ENCODE data around the gene ZFAND2A. TPM values are rescaled to one million over a fixed set of nuclear protein-coding genes. Genes with fewer than 3 reads are reported as not detected.

The ZFAND2A gene
- total and polyA plus RNA-seq, 2 experiments from 2014 or later, result 15.3 to 29.2 TPM

- Mint-ChIP-seq H3K9me3 (no peaks in the 10 kb centered on the region), H3K4me1 (no peaks in the 10 kb centered on the region; the same call in 2 of the 3 replicates), H3K27ac (no peak overlapping the region), H3K4me3 (no peak overlapping the region), H3K36me3 (ENCODE audit: low read depth) (no peaks in the 10 kb centered on the region; the same call in 2 of the 3 replicates), H3K27me3 (ENCODE audit: insufficient read depth, low read depth, poor library complexity) (peaks cover 2% of the 10 kb centered on the region)
- TF ChIP-seq STAT1 (IDR thresholded peaks at IDR 0.05; ENCODE audit: unreplicated experiment) (no peak), EZH2phosphoT487 (IDR thresholded peaks at IDR 0.05; ENCODE audit: unreplicated experiment) (no peak), CTCF (conservative IDR thresholded peaks at IDR 0.05; ENCODE audit: low read depth in 2 of 2) (no peak), JUNB (IDR thresholded peaks at IDR 0.05; ENCODE audit: unreplicated experiment) (no peak), ETS1 (IDR thresholded peaks at IDR 0.05) (no peak), EZH2 (IDR thresholded peaks at IDR 0.05; ENCODE audit: low read depth, unreplicated experiment) (no peak), ZNF462 (CRISPR knock-in tag; IDR thresholded peaks at IDR 0.05) (no peak), NANOG (IDR thresholded peaks at IDR 0.05; ENCODE audit: borderline replicate concordance) (no peak)
- no peaks in the 10 kb centered on the region for H3F3A ChIP-seq (replicated peaks; ENCODE audit: low read depth)
- ATAC-seq, result no peak
- no peaks in the 10 kb centered on the region for H3K9me2 ChIP-seq (ENCODE audit: insufficient read depth)
- no peak overlapping the region for H3K4me2 ChIP-seq
- H2AFZ ChIP-seq, result no peak overlapping the region
- H4K20me1 ChIP-seq (replicated peaks; ENCODE audit: insufficient read depth), result peaks cover 5% of the 10 kb centered on the region; the same call in 1 of the 2 replicates
- H3K4me1 ChIP-seq (ENCODE audit: insufficient read depth), result no peaks in the 10 kb centered on the region
- no peak overlapping the region for H3K27ac ChIP-seq (ENCODE audit: low read depth)
- no peak for DNase-seq (ENCODE audit: low spot score)
- peaks cover 59% of the 10 kb centered on the region for H3K79me2 ChIP-seq (replicated peaks; ENCODE audit: insufficient read depth)
- no peaks in the 10 kb centered on the region for H3K27me3 ChIP-seq (ENCODE audit: insufficient read depth)
- H3K4me3 ChIP-seq, result no peak overlapping the region
- no peaks in the 10 kb centered on the region for H3K36me3 ChIP-seq (ENCODE audit: insufficient read depth)
These were observed 50.2 kb downstream of the ZFAND2A start for GRCh38 chr7:1109581-1110310.

Measured in GM23338 (cell line).